ENCODE data around the gene ZNF862.

ZNF862 gene

GRCh38 chr7:149870701-149871483 is 32.7 kb downstream of the ZNF862 start:
- H3K36me3 ChIP-seq (ENCODE audit: control insufficient read depth in 1 of 2, insufficient read depth in 2 of 2, low read length in 2 of 2) = peaks cover 0 to 9% of the 10 kb centered on the region in 2 donors
- H3K9me3 ChIP-seq (ENCODE audit: control insufficient read depth in 1 of 2, low read length in 2 of 2) = no peaks in the 10 kb centered on the region
- H3K4me1 ChIP-seq (ENCODE audit: control insufficient read depth in 1 of 2, insufficient read depth in 2 of 2, low read length in 2 of 2) = peaks cover 0 to 10% of the 10 kb centered on the region in 2 donors
- no peak overlapping the region for H3K27ac ChIP-seq (ENCODE audit: low read length)
- no peak overlapping the region for H3K4me3 ChIP-seq (ENCODE audit: low read depth in 1 of 2, low read length in 2 of 2)
- H3K27me3 ChIP-seq (ENCODE audit: low read depth, low read length) = no peaks in the 10 kb centered on the region

- Histone ChIP-seq H3K9me3 (ENCODE audit: control insufficient read depth in 1 of 2, low read length in 2 of 2) (no peaks in the 10 kb centered on the region), H3K27me3 (ENCODE audit: low read depth, low read length) (no peaks in the 10 kb centered on the region), H3K4me3 (ENCODE audit: low read depth in 1 of 2, low read length in 2 of 2) (no peak overlapping the region), H3K4me1 (ENCODE audit: control insufficient read depth in 1 of 2, insufficient read depth in 2 of 2, low read length in 2 of 2) (peaks cover 0 to 10% of the 10 kb centered on the region in 2 donors), H3K36me3 (ENCODE audit: control insufficient read depth in 1 of 2, insufficient read depth in 2 of 2, low read length in 2 of 2) (peaks cover 0 to 3% of the 10 kb centered on the region in 2 donors), H3K27ac (ENCODE audit: low read length) (no peak overlapping the region)
These were observed 33.4 kb downstream of the ZNF862 start for GRCh38 chr7:149871576-149871975.

DNA sequence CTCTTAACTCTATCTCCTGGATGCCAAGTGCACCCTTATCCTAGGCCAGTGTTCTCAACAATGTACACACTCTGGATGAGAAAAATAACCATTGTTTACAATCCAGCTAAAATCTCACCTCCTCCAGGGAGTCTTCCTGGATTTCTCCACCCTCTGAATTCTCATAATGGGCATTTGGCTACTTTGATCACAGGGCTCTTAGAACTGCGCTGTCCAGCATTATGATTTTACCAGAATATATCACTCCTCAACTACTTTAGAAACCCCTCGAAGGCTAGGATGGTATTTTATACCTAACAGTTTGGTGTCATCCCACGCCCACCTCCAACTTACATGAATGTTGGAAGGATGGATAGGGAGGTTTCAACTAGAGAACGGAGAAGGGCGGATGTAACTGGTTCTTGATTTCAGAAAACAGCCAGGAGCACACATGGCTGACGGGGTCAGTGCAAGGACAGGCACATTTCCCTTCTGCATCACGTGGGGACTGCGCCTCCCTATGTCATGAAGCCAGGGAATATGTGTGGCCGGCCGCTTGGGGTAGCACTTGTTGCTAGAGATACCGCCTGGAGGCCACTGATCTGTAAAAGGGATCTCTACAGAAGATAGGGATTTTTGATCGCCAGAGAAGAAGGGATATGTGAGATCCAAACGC is 34.4 kb downstream of the ZNF862 start:
- H3K9me3 ChIP-seq (ENCODE audit: control insufficient read depth in 1 of 2, low read length in 2 of 2) = no peaks in the 10 kb centered on the region
- H3K4me3 ChIP-seq (ENCODE audit: low read depth in 1 of 2, low read length in 2 of 2) = peak overlapping the region; percentile 74 to 93
- H3K27ac ChIP-seq (ENCODE audit: low read length) = peak overlapping the region; percentile 85
- H3K4me1 ChIP-seq (ENCODE audit: control insufficient read depth in 1 of 2, insufficient read depth in 2 of 2, low read length in 2 of 2) = peaks cover 0 to 10% of the 10 kb centered on the region in 2 donors
- no peaks in the 10 kb centered on the region for H3K27me3 ChIP-seq (ENCODE audit: low read depth, low read length)
- peaks cover 0 to 3% of the 10 kb centered on the region in 2 donors for H3K36me3 ChIP-seq (ENCODE audit: control insufficient read depth in 1 of 2, insufficient read depth in 2 of 2, low read length in 2 of 2)

DNA sequence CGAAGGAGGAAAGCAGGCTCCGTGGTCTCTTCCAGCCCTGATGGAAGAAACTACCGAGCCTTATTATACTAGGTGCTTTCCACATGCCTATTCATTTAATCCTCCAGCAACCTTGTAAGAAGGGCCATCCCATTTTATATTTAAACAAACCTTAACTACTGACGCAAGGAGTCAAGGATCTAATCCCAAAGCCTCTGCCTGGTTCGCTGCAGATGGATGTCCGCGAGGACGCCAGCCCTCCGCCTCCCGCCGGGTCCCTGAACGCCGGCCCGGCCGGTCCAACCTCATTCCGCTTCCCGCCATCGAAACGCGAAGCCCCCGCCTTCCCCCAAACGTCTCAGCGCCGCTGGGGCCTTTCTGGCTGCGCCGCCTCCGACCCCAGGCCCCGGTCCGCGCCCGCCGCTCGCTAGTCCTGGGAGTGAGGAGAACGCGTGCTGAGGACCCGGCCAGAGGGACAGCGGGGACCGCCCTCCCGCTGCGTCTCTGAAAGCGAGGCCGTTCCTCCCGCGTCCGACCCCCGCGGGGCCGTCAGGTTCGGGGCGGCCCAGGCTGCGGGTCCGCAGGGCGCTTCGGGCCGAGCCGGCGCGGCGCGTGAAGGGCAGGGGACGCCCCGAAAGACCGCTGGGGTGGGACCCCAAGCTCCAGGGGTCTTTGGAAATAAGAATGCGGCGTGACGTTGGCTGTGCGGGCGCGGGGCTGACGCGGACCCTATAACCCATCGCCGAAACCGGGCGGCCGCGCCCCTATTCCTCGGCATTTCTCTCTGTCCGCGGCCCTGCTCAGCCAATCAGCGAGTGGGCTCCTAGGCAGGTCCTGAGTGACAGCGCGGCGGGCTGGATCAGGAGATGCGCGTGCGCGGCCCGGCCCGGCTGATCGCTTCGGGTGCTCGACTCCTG is 35.1 kb downstream of the ZNF862 start, which contains the start of gene ATP6V0E2:
ATP6V0E2 (plus strand) TSS at position 896 of the 896 bp plus-strand sequence. CDS start 97 bp downstream, outside the sequence.
- Histone ChIP-seq H3K4me1 (ENCODE audit: control insufficient read depth in 1 of 2, insufficient read depth in 2 of 2, low read length in 2 of 2) (peaks cover 0 to 10% of the 10 kb centered on the region in 2 donors), H3K4me3 (ENCODE audit: low read depth in 1 of 2, low read length in 2 of 2) (peak within 1 kb of the TSS; percentile 74 to 93), H3K9me3 (ENCODE audit: control insufficient read depth in 1 of 2, low read length in 2 of 2) (no peaks in the 10 kb centered on the region), H3K27me3 (ENCODE audit: low read depth, low read length) (no peaks in the 10 kb centered on the region), H3K27ac (ENCODE audit: low read length) (peak within 1 kb of the TSS; percentile 85), H3K36me3 (ENCODE audit: control insufficient read depth in 1 of 2, insufficient read depth in 2 of 2, low read length in 2 of 2) (peaks cover 0 to 3% of the 10 kb centered on the region in 2 donors)

- Histone ChIP-seq H3K4me1 (ENCODE audit: control insufficient read depth in 1 of 2, insufficient read depth in 2 of 2, low read length in 2 of 2) (peaks cover 0 to 10% of the 10 kb centered on the region in 2 donors), H3K27ac (ENCODE audit: low read length) (no peak overlapping the region), H3K9me3 (ENCODE audit: control insufficient read depth in 1 of 2, low read length in 2 of 2) (no peaks in the 10 kb centered on the region), H3K4me3 (ENCODE audit: low read depth in 1 of 2, low read length in 2 of 2) (peak overlapping the region; percentile 74 to 93), H3K27me3 (ENCODE audit: low read depth, low read length) (no peaks in the 10 kb centered on the region), H3K36me3 (ENCODE audit: control insufficient read depth in 1 of 2, insufficient read depth in 2 of 2, low read length in 2 of 2) (peaks cover 0 to under 1% of the 10 kb centered on the region in 2 donors)
These were observed 35.9 kb downstream of the ZNF862 start for GRCh38 chr7:149873970-149874643.

DNA sequence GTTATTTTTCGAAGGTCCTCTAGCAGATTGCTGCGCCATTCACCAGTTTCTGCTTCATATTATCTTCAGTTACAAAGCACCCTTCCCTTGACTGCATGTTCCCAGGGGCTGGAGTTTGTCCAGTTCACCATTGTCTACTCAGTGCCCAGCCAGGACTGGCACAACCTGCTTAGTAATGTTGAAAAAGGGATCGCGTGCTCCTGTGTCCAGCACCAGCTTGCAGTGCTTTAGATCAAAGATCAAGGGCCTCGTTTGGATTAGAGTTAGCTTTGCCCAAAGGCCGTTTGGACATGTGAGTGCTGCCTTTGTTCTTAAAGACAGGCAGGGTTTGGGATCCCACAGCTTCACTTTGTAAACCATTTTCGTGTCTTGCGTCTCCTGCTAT is 36.5 kb downstream of the ZNF862 start:
- H3K9me3 ChIP-seq (ENCODE audit: control insufficient read depth in 1 of 2, low read length in 2 of 2) = no peaks in the 10 kb centered on the region
- no peak overlapping the region for H3K27ac ChIP-seq (ENCODE audit: low read length)
- peaks cover 0 to 10% of the 10 kb centered on the region in 2 donors for H3K4me1 ChIP-seq (ENCODE audit: control insufficient read depth in 1 of 2, insufficient read depth in 2 of 2, low read length in 2 of 2)
- no peaks in the 10 kb centered on the region for H3K27me3 ChIP-seq (ENCODE audit: low read depth, low read length)
- H3K4me3 ChIP-seq (ENCODE audit: low read depth in 1 of 2, low read length in 2 of 2) = peak overlapping the region in 1 of 2 donors; percentile 93
- H3K36me3 ChIP-seq (ENCODE audit: control insufficient read depth in 1 of 2, insufficient read depth in 2 of 2, low read length in 2 of 2) = peaks cover 0 to 6% of the 10 kb centered on the region in 2 donors

DNA sequence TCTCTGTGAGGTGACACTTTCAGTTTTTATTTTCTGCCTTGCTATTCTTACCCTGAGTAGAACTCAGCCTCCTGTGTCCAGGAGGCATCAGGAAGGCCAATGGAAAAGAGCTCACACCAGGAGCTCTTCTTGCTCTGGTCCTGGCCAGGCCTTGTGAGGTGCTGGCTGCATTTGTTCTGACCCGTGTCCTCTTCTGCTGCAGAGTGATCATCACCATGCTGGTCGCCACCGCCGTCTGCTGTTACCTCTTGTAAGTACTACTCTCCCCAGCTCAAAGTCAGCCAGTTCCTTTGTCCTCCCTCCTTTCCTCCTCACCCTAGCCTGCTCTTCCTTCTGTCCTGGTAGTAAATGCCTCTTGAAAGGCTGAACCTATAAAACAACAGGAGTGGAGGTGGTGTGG is 37.2 kb downstream of the ZNF862 start:
- H3K9me3 ChIP-seq (ENCODE audit: control insufficient read depth in 1 of 2, low read length in 2 of 2) = no peaks in the 10 kb centered on the region
- H3K4me3 ChIP-seq (ENCODE audit: low read depth in 1 of 2, low read length in 2 of 2) = no peak overlapping the region
- no peaks in the 10 kb centered on the region for H3K27me3 ChIP-seq (ENCODE audit: low read depth, low read length)
- peaks cover 0 to 10% of the 10 kb centered on the region in 2 donors for H3K4me1 ChIP-seq (ENCODE audit: control insufficient read depth in 1 of 2, insufficient read depth in 2 of 2, low read length in 2 of 2)
- no peak overlapping the region for H3K27ac ChIP-seq (ENCODE audit: low read length)
- H3K36me3 ChIP-seq (ENCODE audit: control insufficient read depth in 1 of 2, insufficient read depth in 2 of 2, low read length in 2 of 2) = peaks cover 0 to 11% of the 10 kb centered on the region in 2 donors

- H3K27ac ChIP-seq (ENCODE audit: low read length) = no peak overlapping the region
- peaks cover 0 to 33% of the 10 kb centered on the region in 2 donors for H3K4me1 ChIP-seq (ENCODE audit: control insufficient read depth in 1 of 2, insufficient read depth in 2 of 2, low read length in 2 of 2)
- H3K36me3 ChIP-seq (ENCODE audit: control insufficient read depth in 1 of 2, insufficient read depth in 2 of 2, low read length in 2 of 2) = peaks cover 0 to 11% of the 10 kb centered on the region in 2 donors
- H3K4me3 ChIP-seq (ENCODE audit: low read depth in 1 of 2, low read length in 2 of 2) = no peak overlapping the region
- H3K9me3 ChIP-seq (ENCODE audit: control insufficient read depth in 1 of 2, low read length in 2 of 2) = no peaks in the 10 kb centered on the region
- H3K27me3 ChIP-seq (ENCODE audit: low read depth, low read length) = no peaks in the 10 kb centered on the region
These were observed 39.8 kb downstream of the ZNF862 start for GRCh38 chr7:149877890-149878522.

- Histone ChIP-seq H3K4me1 (ENCODE audit: control insufficient read depth in 1 of 2, insufficient read depth in 2 of 2, low read length in 2 of 2) (peaks cover 0 to 38% of the 10 kb centered on the region in 2 donors), H3K36me3 (ENCODE audit: control insufficient read depth in 1 of 2, insufficient read depth in 2 of 2, low read length in 2 of 2) (peaks cover 0 to 11% of the 10 kb centered on the region in 2 donors), H3K9me3 (ENCODE audit: control insufficient read depth in 1 of 2, low read length in 2 of 2) (no peaks in the 10 kb centered on the region)
These were observed 40.3 kb downstream of the ZNF862 start for GRCh38 chr7:149878523-149878921.

DNA sequence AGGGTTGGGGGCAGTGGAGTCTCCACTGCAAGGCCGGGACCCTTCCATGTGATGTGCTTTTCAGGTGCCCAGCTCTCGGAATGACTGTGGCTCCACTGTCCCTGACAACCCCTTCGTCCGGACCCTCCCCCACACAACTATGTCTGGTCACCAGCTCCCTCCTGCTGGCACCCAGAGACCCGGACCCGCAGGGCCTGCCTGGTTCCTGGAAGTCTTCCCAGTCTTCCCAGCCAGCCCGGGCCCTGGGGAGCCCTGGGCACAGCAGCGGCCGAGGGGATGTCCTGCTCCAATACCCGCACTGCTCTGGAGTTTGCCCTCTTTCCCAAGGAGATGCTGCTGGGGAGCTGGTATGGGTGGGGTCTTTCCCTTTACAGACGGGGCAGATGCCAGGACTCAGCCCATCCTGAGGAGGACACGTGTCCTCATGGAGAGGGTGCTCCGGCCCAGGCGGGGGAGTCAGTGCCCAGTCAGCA is 41.1 kb downstream of the ZNF862 start:
- H3K9me3 ChIP-seq (ENCODE audit: control insufficient read depth in 1 of 2, low read length in 2 of 2) = no peaks in the 10 kb centered on the region
- no peak overlapping the region for H3K27ac ChIP-seq (ENCODE audit: low read length)
- no peak overlapping the region for H3K4me3 ChIP-seq (ENCODE audit: low read depth in 1 of 2, low read length in 2 of 2)
- no peaks in the 10 kb centered on the region for H3K27me3 ChIP-seq (ENCODE audit: low read depth, low read length)
- peaks cover 4 to 42% of the 10 kb centered on the region in 2 donors for H3K4me1 ChIP-seq (ENCODE audit: control insufficient read depth in 1 of 2, insufficient read depth in 2 of 2, low read length in 2 of 2)
- peaks cover 0 to 11% of the 10 kb centered on the region in 2 donors for H3K36me3 ChIP-seq (ENCODE audit: control insufficient read depth in 1 of 2, insufficient read depth in 2 of 2, low read length in 2 of 2)

More at GRCh38 chr7:149878523-149878921, 40.3 kb downstream of the ZNF862 start:
- no peak overlapping the region for H3K4me3 ChIP-seq (ENCODE audit: low read depth in 1 of 2, low read length in 2 of 2)
- no peak overlapping the region for H3K27ac ChIP-seq (ENCODE audit: low read length)
- H3K27me3 ChIP-seq (ENCODE audit: low read depth, low read length) = no peaks in the 10 kb centered on the region
